Muscle of arm (tissue), 12 donors: ENCODE results near the gene LILRB5. TPM values are rescaled to one million over a fixed set of nuclear protein-coding genes. Genes with fewer than 3 reads are reported as not detected.
"Not testable (repeated sequence)": the region's sequence is repeated elsewhere in the genome, so short reads cannot be mapped to it uniquely, and the experiment has no call there.

Experiments
- DNase-seq: peaks from one replicate; pipeline ENCODE4 v3.0.0-alpha.2; 2013
- polyA plus RNA-seq, 12 donors: library from polyadenylated mRNA; unstranded; fragments of 120-200 nt; gene quantifications; one replicate each; pipeline ENCODE4 v1.2.1, GENCODE V29; 2013; ENCODE audit not compliant: insufficient read length in 12 of 12

LILRB5 gene
- polyA plus RNA-seq, 12 donors = 5.5 to 10.6 (median 8.5) TPM; not detected in 1

DNA sequence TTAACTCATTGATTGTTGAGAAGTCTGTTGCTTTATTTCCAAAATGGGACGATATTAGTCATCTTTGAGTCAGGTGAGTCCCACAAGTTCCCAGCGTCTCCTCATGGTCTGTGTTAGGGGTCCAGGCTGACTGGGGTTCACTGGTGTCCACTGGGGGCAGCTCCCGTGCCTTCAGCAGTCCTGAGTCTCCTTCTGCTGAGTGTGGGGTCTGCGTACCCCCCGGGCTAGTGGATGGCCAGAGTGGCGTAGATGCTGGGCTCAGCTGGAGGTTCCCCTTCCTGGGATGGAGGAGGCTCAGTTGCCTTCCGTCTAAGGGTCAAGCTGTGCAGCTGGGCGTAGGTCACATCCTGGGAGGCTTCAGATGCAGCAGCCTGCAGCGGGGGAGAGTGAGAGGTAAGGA is 40.2 kb downstream of the LILRB5 start:
- DNase-seq = no peak

DNA sequence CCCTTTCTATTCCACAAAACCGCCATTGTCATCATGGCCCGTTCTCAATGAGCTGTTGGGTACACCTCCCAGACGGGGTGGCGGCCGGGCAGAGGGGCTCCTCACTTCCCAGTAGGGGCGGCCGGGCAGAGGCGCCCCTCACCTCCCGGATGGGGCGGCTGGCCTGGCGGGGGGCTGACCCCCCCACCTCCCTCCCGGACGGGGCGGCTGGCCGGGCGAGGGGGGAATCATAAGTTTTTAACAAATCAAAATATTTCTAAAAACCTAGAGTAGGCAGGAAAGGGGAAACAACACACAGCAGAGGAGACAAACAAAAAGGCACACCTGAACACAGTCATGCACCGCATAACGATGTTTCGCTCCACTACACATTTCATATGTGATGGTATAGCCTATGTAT is 42.3 kb downstream of the LILRB5 start:
- DNase-seq = not testable (repeated sequence)

DNA sequence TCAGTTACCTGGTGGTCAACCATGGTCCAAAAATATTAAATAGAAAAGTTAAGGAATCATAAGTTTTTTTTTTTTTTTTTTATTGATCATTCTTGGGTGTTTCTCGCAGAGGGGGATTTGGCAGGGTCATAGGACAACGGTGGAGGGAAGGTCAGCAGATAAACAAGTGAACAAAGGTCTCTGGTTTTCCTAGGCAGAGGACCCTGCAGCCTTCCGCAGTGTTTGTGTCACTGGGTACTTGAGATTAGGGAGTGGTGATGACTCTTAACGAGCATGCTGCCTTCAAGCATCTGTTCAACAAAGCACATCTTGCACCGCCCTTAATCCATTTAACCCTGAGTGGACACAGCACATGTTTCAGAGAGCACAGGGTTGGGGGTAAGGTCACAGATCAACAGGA is 42.9 kb downstream of the LILRB5 start:
- DNase-seq = not testable (repeated sequence)

DNA sequence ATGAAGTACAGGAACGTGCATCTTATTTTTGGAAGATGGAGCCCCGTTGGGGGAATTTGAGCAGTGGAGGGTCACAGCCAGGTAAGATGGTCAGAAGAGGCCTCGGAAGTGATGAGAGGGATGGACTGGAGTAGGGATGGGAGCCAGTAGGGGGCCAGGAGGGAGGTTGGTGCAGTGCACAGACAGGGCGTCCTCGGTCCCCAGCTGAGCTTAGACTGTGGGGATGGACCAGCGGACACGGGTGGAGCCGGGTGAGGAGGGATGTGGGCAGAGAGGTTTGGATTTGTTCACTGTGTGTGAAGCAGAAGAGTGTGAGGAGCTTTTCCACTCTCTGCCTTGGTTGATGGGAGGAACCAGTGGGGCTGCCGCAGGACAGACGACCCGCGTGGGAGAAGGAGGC is 45.8 kb downstream of the LILRB5 start:
- DNase-seq = no peak

DNA sequence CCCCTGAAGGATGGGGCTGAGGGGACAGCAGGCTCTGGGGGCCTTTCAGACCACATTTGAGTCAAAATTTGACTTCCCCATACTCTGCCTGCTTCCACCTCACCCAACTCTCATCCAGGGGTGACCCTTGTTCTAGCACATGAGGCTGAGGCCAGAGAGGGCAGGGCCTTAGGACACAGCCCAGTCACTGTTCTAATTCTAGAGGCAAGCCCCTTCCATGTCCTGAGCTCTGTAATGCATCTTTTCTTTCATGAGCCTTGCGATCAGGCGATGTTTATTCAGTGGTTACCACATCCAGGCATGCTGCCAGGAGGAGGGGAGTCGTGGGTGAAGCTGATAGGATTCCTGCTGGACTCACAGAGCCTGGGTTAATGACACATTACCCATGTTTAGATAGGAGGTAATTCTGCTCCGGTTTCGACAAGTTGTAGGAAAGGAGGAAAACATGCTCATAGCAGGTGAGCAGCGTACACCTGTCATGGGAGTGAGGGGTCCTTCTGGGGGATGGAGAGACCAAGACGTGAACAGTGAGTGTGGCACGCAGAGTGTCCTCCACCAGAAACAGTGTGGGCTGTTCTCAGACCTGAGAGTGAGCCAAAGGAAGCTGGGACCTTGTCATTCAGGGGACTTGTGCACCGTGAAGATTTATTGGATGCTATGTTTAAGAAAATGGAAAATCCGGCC is 47.1 kb downstream of the LILRB5 start:
- DNase-seq = peak; percentile 45

DNA sequence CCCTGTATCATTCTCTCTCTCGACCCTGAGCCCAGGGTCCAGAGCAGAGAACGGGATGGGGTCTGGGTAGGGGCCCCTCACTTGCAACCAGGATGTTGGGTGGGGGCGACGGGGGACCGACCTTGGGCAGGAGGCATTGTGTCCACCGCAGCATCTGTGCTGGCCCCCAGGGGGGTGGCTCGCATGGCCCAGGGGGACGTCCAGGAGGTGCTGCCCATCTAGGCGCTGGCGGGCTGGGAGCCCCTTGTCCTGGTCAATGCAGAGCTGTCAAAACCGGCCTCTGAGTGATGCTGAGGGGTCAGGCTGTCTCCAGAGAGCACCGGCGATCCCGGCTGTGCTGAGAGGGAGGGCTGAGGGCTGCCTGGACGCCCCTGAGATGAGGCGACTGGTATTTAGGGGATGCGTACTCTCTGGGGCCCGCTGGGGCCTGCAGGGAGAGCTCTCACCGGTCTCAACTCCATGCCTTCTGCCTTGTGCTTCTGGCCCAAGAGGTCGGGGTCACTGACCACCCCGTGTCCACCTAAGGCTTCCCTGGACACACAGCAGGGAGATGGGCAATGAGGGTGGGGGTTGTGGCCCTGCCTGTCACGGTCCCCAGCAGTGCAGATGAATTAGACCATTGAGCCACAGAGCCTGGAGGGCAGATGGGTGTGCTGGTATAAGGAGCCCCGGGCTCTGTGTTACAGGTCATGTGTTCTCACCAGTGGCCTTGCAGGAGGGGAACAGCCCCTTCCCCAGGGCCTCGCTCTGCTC is 47.8 kb downstream of the LILRB5 start:
- no peak for DNase-seq

DNA sequence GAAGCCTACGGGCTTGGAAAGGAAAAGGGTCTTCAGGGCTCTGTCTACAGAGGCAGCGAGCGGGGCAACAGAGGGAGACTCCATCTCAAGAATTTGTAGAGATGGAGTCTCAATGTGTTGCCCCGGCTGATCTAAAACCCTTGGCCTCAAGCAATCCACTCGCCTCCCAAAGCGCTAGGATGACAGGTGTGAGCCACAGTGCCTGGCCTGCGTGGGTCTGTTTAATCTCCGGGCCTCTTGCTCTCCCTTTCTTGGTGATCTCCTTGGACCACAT is 48.4 kb downstream of the LILRB5 start:
- no peak for DNase-seq

DNA sequence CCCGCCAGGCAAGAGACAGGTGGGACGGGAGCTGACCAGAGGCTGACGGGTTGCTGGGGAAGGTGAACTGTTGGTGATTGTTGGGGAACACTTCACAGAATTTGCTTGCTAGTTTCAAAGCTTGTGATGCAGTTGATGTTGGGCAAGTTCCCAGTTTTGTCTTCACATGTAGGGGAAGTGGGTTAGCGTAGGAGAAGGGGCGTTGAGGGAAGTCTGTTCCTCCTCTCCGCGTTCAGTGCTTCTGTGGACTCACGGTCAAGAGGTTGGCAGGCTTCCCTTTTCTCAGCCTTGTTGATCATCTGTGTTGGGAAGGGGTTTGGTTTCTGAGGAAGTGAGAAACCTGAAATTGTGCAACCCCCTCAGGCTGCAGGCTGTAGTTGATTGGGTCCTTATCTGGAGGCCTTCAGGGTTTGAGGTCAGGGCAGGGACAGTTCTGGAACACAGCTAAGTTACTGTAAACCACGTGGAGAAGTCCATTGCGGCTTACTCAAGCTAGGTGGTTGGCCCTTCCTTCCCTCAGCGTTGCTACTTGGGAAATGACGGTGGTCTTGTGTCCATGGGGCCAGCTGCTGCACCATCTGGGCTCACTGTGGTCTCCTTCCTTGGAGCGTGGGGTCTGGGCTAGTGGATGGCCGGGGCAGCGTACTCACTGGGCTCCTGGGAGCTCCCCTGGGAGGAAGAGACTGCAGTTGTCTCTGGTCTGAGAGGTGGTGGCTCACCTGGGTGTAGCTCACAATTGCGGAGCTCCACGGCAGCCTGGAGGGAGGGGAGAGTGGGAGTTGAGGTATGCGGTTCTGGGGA is 48.9 kb downstream of the LILRB5 start:
- DNase-seq = peak; percentile 64

DNA sequence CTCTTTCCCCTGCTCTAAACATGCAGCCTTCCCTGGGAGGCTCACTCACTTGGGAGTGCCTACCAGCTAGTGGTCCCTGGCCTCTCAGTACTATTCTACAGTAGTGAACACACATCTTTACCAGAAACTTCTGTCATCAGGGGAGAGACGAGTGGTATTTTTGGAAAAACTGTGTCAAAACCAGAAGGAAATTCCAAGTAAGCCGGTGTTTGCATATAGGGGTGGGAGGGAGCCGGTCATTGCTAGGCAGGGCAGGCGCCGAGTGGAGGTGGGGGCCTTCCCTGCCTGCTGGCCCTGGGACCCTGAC is 49.4 kb downstream of the LILRB5 start:
- DNase-seq = no peak

DNA sequence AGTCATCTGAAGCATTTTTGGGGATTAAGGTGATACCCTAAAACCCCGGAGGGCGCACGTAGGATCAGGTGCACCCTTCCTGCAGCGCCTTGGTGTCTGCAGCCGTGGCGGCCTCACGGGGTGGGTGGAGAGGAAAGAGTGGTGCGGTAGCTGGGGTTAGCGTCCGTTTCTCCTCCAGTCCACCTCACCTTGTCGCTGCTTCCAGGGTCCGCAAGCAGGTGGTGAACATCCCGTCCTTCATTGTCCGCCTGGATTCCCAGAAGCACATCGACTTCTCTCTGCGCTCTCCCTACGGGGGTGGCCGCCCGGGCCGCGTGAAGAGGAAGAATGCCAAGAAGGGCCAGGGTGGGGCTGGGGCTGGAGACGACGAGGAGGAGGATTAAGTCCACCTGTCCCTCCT is 49.9 kb downstream of the LILRB5 start:
- not testable (repeated sequence) for DNase-seq

DNA sequence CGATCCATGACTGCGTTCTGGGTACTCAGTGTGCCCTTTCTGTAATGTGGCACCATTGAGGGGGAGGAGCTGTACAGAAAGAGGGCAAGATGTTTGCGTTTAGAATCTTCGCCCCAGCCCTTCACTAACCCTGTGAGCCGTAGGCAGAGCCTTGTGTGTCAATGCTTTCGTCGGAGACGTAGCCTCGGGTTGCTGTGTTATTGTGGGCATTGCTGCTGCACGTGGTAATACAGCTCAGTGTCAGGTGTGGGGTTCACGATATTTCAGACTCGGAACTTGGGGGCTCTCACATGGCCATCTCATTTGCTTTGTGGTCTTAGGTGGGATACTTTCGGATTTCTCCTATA is 50.3 kb downstream of the LILRB5 start:
- DNase-seq = no peak

DNA sequence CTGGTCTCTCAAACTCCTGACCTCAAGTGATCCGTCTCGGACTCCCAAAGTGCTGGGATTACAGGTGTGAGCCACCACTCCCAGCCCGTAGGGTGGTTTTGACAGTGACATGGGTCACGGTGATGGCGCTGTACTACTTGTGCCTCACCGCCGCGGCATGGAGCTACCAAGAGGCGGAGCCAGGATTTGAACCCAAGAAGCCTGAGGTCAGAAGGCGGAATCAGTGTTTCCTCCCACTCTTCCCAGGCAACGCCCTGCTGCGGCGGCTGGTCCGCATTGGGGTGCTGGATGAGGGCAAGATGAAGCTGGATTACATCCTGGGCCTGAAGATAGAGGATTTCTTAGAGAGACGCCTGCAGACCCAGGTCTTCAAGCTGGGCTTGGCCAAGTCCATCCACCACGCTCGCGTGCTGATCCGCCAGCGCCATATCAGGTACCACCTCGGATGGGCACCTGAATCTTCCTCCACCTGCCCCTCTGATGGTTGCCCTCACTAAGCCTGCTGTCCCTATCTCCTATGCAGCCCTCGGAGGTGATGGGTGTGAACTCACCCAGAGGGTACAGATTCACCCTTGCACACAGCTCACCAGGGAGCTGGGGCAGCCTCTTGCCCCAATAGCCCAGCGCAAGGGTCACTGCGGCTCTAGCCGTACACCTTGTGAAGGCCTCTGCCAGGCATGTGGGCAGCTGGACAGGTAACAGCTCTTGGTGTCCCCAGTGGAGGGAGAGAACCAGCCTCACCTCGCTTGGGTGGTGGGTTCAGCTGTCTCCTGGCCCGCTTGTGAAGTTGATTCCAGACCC is 50.8 kb downstream of the LILRB5 start:
- no peak for DNase-seq

DNA sequence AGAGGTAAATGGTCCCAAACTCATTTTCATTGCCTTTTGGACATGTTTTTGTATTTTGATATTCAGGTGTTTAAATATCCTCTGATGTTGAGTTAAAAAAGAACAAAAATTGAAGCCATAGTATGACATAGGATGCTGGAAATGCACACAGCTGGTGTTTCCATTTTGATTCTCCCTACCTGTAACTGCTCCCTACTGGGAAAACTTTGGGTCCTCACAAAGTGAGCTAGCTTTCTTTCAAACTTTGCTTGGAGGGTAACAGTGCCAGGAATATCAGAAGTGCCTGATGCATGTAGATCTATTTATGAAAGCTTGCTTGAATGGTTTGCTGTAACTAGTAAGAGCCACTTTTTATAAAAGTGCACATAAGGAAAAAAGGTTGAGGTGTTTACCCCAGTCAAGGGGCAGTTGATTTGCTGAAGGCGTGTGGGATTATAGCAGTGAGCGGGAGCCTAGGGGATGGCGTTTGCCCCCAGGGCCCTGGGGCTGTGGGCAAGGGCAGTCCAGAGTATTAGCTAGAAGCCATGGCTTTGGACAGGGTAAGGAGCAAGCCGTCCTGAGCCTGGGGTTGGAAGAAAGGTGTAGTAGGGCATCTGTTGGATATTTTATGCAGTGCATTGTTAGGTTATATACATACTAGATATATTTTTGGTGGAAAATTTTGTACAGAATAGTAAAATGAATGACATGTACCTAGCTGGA is 52.2 kb downstream of the LILRB5 start:
- DNase-seq = no peak

DNA sequence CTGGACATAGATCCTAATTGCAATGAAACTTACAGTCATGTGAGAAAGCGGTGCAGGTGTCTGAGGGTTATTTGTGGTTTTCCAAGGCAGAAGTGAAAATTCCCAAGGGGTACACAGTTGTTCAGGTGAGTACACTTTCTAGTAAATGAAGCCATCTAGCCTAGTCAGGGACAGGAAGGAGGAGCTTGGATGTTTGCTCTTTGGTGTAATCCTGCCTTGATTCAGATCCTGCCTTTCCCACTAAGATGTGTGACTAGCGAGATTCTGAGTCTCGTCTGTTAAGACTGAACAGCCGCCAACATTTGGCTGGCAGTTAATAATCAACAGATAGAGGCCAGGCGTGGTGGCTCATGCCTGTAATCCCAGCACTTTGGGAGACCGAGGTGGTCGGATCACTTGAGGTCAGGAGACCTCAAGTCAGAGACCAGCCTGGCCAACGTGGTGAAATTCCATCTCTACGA is 53.9 kb downstream of the LILRB5 start:
- DNase-seq = no peak

DNA sequence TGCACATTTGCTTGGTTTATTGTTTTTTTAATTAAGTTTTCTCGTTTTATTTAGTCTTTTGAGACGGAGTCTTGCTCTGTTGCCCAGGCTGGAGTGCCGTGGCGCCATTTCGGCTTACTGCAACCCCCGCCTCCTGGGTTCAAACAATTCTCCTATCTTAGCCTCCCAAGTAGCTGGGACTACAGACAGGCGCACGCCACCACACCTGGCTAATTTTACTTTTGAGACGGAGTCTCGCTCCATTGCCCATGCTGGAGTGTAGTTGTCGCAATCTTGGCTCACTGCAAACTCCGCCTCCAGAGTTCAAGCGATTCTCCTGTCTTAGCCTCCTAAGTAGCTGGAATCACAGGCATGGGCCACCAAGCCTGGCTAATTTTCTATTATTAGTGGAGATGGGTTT is 55.1 kb downstream of the LILRB5 start:
- no peak for DNase-seq

DNA sequence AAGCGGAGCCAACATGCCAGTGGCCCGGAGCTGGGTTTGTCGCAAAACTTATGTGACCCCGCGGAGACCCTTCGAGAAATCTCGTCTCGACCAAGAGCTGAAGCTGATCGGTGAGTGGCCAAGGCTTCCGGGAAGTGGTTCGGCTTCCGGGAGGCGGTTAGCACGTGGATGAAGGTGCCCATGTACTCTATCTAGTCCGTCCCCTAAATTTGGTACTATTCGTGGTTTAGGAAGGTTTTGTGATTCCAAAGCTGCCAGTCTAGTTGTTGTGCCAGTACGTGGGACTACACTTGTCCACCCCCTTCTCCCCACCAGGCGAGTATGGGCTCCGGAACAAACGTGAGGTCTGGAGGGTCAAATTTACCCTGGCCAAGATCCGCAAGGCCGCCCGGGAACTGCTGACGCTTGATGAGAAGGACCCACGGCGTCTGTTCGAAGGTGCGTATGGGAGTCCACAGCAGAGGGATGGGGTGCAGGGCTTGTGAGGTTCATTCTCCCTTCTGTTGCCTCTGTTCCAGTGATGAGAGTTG is 55.8 kb downstream of the LILRB5 start:
- DNase-seq = no peak

Other genes starting within 250 kb of the LILRB5 start
- under 1 TPM in 3 of 12 donors, not detected in 9; 0.34 to 0.77 (median 0.37) TPM for gene VSTM1, start 193.4 kb downstream of the LILRB5 start, polyA plus RNA-seq
- gene TARM1, start 175.9 kb downstream of the LILRB5 start, polyA plus RNA-seq = under 1 TPM in 2 of 12 donors, not detected in 10; 0.19 to 0.23 TPM
- gene OSCAR, start 156.5 kb downstream of the LILRB5 start, polyA plus RNA-seq = 1 to 10 TPM in 1 of 12 donors, under 1 TPM in 8, not detected in 3; 0.09 to 1.5 (median 0.32) TPM
- gene NDUFA3, start 154.4 kb downstream of the LILRB5 start, polyA plus RNA-seq = 100 to 1,000 TPM in 4 of 12 donors, 10 to 100 TPM in 7, not detected in 1; 80.2 to 127 (median 95.8) TPM
- 10 to 100 TPM in 11 of 12 donors, not detected in 1; 10.6 to 16.6 (median 12.5) TPM for gene TFPT, start 141.6 kb downstream of the LILRB5 start, polyA plus RNA-seq
- gene PRPF31, start 141.5 kb downstream of the LILRB5 start, polyA plus RNA-seq = 10 to 100 TPM in 11 of 12 donors, not detected in 1; 40.3 to 64.0 (median 43.6) TPM
- 100 to 1,000 TPM in 1 of 12 donors, 10 to 100 TPM in 11; 29.8 to 595 (median 38.1) TPM for gene CNOT3, start 119.5 kb downstream of the LILRB5 start, polyA plus RNA-seq
- gene LENG1, start 97.6 kb downstream of the LILRB5 start, polyA plus RNA-seq = 10 to 100 TPM in 2 of 12 donors, 1 to 10 TPM in 9, not detected in 1; 6.1 to 11.9 (median 7.3) TPM
- gene TMC4, start 84.1 kb downstream of the LILRB5 start, polyA plus RNA-seq = 10 to 100 TPM in 1 of 12 donors, 1 to 10 TPM in 10, not detected in 1; 1.6 to 35.1 (median 3.5) TPM
- 10 to 100 TPM in 11 of 12 donors, not detected in 1; 17.0 to 85.5 (median 27.2) TPM for gene MBOAT7, start 67.7 kb downstream of the LILRB5 start, polyA plus RNA-seq
- gene TSEN34, start 66.0 kb downstream of the LILRB5 start, polyA plus RNA-seq = 10 to 100 TPM in 11 of 12 donors, not detected in 1; 21.8 to 51.7 (median 29.9) TPM
- gene RPS9, start 56.4 kb downstream of the LILRB5 start, polyA plus RNA-seq = 1,000 to 10,000 TPM; 1,267 to 2,301 (median 1,915) TPM
- gene LILRB3, start 34.3 kb downstream of the LILRB5 start, polyA plus RNA-seq = 1 to 10 TPM in 10 of 12 donors, not detected in 2; 1.2 to 4.1 (median 2.4) TPM
- 1 to 10 TPM in 9 of 12 donors, under 1 TPM in 1, not detected in 2; 0.95 to 2.4 (median 1.7) TPM for gene LILRA6, start 14.5 kb downstream of the LILRB5 start, polyA plus RNA-seq
- 1 to 10 TPM in 10 of 12 donors, not detected in 2; 1.4 to 3.8 (median 1.8) TPM for gene LILRB2, start 23.8 kb upstream of the LILRB5 start, polyA plus RNA-seq
- 1 to 10 TPM in 1 of 12 donors, under 1 TPM in 9, not detected in 2; 0.31 to 1.2 (median 0.57) TPM for gene LILRA5, start 55.9 kb upstream of the LILRB5 start, polyA plus RNA-seq
- under 1 TPM in 2 of 12 donors, not detected in 10; 0.11 to 0.63 TPM for gene LILRA4, start 81.9 kb upstream of the LILRB5 start, polyA plus RNA-seq
- gene LAIR1, start 107.7 kb upstream of the LILRB5 start, polyA plus RNA-seq = 10 to 100 TPM in 2 of 12 donors, 1 to 10 TPM in 8, not detected in 2; 5.6 to 14.3 (median 6.7) TPM
- 10 to 100 TPM in 1 of 12 donors, 1 to 10 TPM in 9, not detected in 2; 2.7 to 11.7 (median 3.7) TPM for gene TTYH1, start 158.2 kb upstream of the LILRB5 start, polyA plus RNA-seq
- 100 to 1,000 TPM in 5 of 12 donors, 10 to 100 TPM in 7; 54.1 to 332 (median 92.4) TPM for gene LENG8, start 191.9 kb upstream of the LILRB5 start, polyA plus RNA-seq
- gene LENG9, start 206.5 kb upstream of the LILRB5 start, polyA plus RNA-seq = 1 to 10 TPM in 9 of 12 donors, under 1 TPM in 1, not detected in 2; 0.75 to 2.7 (median 1.5) TPM
- 10 to 100 TPM in 11 of 12 donors, not detected in 1; 15.8 to 57.2 (median 29.4) TPM for gene CDC42EP5, start 216.0 kb upstream of the LILRB5 start, polyA plus RNA-seq
- gene LAIR2, start 245.6 kb upstream of the LILRB5 start, polyA plus RNA-seq = 1 to 10 TPM in 2 of 12 donors, under 1 TPM in 3, not detected in 7; 0.21 to 1.9 (median 0.44) TPM